Ishikawa (cell line): Measurements from ENCODE around the gene PSMC2.

Source experiments
- EP300 ChIP-seq: IDR thresholded peaks from 2 replicates; pipeline ENCODE4 v1.6.1; 2012; ENCODE audit warnings: borderline replicate concordance
- FOXM1 ChIP-seq: IDR thresholded peaks from 2 replicates; pipeline ENCODE4 v1.6.1; 2012; ENCODE audit warnings: low read depth, borderline replicate concordance
- NFIC ChIP-seq: IDR thresholded peaks from 2 replicates; pipeline ENCODE4 v1.6.1; 2012
- RAD21 ChIP-seq: IDR thresholded peaks from 2 replicates; pipeline ENCODE4 v1.6.1; 2012; ENCODE audit warnings: low read depth
- TCF12 ChIP-seq: IDR thresholded peaks from 2 replicates; pipeline ENCODE4 v1.6.1; 2012; ENCODE audit warnings: low read depth
- TF ChIP-seq, protein P1 (sequence below): IDR thresholded peaks from 2 replicates; pipeline ENCODE4 v1.6.1; 2012
- TF ChIP-seq, protein P2 (sequence below): IDR thresholded peaks from 2 replicates; pipeline ENCODE4 v1.6.1; 2012; ENCODE audit warnings: low read depth, mild to moderate bottlenecking
- TF ChIP-seq, protein P3 (sequence below): IDR thresholded peaks from 2 replicates; pipeline ENCODE4 v1.6.1; 2012

DNA sequence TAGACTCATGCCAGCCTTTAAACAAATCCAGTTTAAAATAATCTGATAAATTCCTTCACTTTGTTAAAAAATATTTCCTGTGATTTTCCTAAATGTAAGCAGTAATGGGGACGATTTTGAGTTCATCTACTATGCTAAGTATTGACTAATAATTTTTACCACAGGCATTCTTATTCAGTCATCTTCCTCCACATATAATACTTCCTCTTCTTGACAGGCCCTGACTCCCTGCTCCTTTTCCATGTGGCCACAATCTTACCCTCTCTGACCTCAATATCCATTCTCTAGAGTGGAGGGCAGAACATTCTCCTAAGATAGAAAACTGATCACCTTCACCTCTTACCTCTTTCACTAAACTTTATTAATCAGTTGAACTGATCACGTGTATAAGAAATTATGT is 10.7 kb upstream of the PSMC2 start:
- TF ChIP-seq EP300 (no peak), NFIC (no peak), RAD21 (no peak), FOXM1 (no peak), TCF12 (no peak)
- TF ChIP-seq, protein P1, sequence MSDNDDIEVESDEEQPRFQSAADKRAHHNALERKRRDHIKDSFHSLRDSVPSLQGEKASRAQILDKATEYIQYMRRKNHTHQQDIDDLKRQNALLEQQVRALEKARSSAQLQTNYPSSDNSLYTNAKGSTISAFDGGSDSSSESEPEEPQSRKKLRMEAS: no peak
- TF ChIP-seq, protein P2, sequence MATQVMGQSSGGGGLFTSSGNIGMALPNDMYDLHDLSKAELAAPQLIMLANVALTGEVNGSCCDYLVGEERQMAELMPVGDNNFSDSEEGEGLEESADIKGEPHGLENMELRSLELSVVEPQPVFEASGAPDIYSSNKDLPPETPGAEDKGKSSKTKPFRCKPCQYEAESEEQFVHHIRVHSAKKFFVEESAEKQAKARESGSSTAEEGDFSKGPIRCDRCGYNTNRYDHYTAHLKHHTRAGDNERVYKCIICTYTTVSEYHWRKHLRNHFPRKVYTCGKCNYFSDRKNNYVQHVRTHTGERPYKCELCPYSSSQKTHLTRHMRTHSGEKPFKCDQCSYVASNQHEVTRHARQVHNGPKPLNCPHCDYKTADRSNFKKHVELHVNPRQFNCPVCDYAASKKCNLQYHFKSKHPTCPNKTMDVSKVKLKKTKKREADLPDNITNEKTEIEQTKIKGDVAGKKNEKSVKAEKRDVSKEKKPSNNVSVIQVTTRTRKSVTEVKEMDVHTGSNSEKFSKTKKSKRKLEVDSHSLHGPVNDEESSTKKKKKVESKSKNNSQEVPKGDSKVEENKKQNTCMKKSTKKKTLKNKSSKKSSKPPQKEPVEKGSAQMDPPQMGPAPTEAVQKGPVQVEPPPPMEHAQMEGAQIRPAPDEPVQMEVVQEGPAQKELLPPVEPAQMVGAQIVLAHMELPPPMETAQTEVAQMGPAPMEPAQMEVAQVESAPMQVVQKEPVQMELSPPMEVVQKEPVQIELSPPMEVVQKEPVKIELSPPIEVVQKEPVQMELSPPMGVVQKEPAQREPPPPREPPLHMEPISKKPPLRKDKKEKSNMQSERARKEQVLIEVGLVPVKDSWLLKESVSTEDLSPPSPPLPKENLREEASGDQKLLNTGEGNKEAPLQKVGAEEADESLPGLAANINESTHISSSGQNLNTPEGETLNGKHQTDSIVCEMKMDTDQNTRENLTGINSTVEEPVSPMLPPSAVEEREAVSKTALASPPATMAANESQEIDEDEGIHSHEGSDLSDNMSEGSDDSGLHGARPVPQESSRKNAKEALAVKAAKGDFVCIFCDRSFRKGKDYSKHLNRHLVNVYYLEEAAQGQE: no peak
- TF ChIP-seq, protein P3, sequence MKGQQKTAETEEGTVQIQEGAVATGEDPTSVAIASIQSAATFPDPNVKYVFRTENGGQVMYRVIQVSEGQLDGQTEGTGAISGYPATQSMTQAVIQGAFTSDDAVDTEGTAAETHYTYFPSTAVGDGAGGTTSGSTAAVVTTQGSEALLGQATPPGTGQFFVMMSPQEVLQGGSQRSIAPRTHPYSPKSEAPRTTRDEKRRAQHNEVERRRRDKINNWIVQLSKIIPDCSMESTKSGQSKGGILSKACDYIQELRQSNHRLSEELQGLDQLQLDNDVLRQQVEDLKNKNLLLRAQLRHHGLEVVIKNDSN: no peak
